ENCODE data around the gene C11orf24.
"Not testable (repeated sequence)": the region's sequence is repeated elsewhere in the genome, so short reads cannot be mapped to it uniquely, and the experiment has no call there.

Gene C11orf24

DNA sequence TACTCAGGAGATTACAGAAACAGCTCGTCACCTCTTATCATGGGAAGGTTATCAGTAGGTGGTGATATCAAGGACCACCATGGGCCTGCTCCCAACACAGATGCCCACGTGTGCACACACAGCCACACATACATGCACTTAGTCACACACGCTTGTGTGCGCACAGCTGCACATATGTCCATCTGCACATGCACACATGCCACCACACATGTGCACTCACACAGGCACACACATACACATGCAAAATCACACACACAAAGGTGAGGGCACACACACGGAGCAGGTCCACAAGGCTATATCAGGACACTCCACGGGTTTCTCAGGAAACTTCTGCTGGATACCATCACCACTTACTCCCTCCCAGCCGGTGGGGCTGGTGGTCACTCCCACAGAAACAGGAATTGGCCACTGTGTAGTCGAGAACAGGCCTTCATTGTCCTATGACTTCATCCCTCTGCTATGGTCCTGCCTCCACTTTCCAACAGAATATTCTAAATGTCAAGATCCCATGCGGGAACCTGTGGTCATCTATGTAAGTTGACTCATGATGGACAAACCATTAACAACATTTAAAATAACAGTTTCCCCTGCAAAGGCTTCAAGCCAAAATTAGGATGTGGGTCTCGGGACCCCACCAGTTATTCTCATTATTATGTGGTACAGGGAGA lies 2.2 kb downstream of the C11orf24 start:
- DNase-seq = no peak

DNA sequence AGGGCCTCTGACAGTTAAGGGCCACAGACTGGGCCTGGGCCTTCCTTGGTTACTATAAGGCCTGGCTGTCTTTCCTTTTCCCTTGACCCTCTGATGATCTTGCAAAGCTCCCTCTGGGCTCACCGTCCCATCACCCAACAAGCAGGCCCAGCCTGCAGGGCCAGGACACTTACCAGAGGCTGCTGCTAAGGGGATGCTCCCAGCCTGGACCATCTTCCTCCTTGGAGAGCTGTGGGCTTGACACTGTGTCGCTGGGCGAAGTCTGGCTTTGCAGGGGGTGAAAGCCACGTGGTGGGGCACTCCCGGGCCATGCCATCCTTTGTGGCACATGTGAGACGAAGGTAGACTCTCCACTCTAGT lies 3.9 kb downstream of the C11orf24 start:
- no peak for DNase-seq

DNA sequence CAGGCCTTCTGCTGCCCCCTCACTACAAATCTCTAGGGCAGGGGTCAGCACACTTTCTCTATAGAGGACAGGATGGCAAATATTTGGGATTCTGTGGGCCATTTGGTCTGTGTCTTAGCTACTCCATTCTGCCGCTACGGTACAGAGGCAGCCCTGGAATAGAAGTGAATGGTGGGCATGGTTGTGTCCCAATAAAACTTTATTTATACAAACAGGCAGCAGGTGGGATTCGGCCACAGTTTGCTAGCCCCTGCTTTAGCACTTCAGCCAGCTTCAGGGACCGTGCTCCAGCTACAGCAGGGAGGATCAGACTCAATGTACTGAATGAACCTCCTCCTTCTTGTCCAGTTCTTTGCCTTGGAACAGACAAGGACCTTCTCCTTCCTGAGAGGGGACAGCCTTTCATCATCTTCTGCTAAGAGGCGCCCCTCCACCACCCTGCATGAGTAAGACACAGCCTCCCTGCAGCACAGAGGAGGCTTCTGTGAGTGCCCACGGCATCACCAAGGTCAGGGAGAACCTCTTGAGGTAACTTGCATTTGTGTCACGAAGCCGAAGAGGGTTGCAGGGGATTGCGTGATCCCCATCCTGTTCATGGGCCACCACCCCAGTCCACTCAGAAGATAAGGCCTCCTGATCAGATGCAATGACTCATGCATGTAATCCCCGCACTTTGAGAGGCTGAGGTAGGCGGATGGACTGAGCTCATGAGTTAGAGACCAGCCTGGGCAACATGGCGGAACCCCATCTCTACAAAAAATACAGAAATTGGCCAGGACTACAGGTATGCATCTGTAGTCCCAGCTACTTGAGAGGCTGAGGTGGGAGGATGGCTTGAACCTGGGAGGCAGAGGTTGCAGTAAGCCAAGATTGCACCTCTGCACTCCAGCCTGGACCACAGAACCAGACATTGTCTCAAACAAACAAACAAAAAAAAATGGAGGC lies 4.6 kb downstream of the C11orf24 start:
- no peak for DNase-seq

DNA sequence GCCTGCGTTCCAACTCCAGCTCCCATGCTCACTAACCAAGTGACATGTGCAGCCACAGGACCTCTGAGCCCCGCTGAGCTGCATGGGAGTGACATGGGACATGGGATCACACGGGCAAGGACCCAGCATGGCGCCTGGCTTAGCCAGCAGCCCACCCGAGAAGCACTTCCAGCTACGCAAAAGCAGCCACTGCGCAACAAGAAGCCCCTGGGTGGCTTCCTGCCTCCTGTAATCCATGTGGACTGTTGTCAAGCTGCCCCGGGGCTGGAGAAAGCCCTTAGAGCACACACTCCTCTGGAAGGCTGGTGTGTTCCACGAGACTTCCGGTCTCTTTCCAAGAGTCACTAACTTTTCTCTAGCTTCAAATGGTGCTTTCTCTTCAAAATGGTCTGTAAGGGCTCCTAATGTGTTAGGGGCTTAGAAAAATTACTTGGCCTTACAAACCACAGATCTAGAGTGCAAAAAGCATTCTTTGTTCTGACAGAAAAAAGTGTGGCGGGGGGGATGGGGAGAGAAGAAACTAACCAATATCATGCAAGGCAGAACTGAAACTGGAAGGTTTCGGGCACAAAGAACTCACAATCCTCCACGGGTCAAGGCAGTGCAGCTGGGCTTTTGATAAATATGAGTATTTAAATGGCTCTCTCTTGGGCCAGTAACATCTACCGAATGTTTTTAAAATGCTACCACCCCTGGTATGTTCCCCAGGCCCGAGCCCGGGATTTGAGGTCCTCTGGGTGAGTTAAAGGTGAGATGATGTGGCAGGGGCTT lies 5.5 kb downstream of the C11orf24 start:
- DNase-seq = no peak

DNA sequence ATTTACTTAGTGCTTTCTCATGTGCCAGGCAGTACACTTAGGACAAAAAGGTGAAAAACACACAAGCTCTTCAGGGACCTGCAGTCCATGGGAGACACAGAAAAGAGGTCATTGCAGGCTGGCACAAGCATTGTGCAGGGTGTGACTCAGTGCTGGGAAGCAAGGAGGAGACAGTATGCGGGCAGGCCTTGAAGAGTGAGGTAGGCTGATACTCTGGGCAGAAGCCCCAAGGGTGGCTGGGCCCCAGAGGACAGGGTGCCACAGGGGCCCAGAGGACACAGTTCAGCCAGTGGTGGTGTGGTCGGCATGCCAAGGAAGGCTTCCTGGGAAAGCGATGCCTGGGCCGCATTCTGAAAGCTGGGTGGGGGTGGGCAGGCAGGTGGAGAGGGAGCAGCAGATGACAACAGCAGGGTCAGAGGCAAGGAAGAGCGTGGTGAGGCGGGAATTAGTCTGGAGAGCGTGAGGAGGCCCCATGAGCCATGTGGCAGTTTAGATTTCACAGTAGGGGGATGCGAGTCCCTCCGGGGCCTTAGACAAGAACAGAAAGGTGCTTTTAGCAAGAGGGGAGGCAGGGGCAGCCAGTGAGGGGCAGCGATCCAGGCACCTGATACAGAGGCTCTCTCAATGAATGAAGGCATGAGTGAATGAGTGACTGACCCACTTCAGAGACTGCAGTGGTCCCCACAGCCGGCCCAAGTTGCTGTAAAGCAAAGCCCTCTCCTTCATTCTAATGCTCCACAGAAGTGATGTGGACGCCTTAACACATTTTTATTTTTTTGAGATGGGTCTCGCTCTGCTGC lies 6.8 kb downstream of the C11orf24 start:
- no peak for DNase-seq

DNA sequence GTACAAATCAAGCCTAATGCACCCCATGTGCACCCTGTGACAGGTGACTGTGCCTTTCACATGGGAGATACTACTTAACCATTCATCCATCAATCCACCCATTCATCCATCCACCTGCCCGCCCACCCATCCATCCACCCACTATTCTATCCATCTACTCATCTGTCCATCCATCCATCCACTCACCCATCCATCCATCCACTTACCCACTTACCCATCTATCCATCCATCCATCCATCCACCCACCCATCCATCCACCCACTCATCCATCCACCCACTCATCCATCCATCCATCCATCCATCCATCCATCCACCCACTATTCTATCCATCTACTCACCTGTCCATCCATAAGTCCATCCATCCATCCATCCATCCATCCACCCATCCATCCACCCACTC lies 7.5 kb downstream of the C11orf24 start:
- no peak for DNase-seq

DNA sequence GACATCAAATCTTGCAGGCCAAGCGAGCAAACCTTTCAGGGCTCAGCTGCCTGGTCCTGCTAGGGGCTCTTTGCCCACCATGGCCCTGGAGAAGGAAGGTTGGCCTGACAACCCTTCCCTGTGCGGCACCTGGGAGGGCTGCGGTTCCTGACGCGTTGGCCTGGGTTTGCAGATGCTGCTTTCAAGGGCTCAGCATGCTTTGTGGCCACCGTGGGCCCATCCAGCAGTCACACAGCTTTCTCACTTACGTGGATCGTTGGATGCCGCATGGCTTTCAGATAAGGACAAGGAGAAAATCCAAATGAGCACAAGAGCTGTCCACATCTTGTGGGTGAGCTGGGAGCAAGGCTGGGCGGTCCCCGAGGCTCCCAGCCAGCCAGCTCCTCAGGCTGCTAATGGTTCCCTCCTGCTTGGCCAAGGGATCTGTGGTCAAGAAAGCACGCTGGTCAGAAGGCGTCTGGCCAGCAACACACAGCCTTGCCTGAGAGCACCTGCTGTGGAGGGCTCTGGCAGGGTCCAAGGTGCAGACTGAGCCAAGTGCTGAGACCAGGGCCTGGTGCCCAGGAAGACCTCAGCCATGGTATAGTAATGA lies 8.2 kb downstream of the C11orf24 start:
- DNase-seq = no peak

DNA sequence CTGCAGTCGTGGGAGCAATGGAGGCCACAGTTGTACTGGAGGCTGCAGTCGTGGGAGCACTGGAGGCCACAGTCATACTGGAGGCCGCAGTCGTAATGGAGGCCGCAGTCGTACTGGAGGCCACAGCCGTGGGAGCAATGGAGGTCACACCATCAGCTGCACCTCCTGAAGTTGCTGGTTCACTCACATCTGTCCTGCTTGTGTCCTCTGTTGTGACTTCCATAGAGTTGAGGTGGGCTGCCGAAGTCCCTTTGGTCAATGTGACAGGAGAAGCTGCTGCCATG lies 9.3 kb downstream of the C11orf24 start:
- DNase-seq = no peak

DNA sequence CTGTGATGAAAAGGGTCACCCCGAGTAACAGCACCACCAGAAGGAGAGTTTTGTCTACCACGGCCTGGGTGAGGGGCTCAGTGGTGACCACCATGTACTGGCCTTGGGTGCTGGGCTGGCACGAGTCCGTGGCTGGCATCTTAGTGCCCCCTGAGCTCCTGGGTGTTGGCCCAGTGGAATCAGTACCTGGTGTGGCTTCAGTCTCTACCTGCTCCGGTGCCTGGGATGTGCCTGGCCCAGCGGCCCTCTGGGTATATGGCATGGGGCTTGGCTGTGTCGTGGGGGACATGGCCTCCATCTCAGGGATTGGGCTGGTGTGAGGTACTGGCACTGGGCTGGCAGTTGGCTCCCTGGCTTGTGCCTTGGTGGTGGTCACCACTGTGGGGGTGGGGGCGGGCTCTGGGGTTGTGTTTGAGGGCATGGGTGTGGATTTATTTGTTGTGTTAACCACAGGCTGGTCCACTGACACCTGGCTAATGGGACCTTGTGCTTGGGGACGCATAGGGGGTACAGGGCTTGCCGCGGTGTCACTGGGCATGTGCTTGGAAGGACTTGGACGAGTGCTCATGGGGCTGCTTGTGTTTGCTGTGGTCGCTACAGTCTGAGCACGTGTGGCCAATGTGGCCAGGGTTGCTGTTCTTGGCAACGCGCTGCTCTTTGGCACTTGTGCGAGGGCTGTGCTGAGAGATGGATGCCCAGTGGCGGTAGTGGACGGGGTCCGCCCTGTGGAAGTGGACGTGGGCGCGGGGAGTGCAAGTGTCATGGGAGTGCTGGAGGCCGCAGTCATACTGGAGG lies 9.8 kb downstream of the C11orf24 start:
- no peak for DNase-seq

DNA sequence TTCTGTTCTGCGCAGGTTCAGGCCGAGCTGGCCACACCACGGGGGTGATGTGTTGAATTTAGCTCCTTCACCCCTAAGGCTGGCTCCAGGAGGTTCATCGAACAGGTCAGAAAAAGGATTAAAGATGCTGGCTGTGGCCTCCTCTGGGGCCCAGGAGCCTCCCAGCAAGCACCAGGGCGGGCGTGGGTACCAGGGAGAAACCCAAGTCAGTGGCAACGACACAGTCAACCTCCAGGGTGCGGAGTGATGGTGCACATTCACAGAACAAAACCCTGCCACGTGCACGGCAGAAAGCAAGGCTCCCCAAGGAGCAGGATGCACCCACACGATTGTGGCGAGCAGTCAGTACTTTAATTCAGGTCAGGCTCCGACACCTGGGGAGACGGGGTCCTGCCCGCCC lies 10.8 kb downstream of the C11orf24 start:
- no peak for DNase-seq

DNA sequence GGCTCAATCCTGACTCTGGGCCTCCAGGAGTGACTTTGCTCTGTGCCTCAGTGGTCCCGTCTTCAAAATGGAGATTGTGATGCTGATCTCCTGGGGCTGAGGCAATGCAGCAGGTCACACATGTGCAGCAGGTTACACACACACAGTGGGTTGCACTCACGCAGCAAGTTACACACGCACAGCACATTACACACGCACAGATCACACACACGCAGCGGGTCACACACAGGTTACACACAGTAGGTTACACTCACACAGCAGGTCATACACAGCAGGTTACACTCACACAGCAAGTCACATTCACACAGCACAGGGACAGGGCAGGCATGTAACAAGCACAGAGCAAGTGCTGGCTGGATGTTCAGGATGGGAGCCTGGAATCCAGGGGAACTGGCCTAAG lies 11.3 kb downstream of the C11orf24 start:
- no peak for DNase-seq

DNA sequence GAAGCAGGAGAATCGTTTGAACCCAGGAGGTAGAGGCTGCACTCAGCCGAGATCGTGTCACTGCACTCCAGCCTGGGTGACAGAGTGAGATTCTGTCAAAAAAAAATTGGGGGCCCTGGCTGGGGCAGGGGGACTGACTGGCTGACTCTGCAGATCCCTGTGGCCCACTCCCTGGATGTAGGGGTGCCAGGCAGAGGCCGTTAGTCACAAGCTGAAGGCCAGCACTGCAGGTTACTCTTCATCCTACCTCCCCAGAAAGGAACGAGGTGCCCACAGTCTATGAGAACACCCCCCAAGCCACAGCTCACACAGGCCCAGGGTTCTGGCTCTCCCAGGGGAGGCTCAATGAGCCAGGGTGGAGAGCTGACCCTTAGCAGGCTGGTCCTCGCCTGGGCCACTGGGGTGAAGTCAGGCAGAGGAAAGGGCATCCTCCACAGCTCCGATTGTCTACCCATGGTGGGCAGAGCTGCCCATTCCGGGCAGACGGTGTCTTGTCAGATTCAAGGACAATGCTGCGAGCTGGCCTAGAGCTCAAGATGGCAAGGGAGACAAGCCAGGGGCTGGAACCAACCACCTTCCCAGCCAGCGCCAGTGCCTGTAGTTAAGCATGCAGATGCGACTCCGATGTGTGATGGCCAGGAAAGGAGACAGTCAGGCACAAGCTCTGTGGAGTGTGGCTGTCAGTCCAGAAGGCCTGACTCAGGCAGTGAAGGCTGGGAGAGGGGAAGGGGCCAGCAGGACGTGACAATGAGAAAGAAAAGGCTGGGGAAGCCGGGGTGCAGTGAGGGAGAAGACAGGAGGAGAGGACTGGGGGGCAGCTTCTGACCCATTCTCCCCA lies 12.4 kb downstream of the C11orf24 start:
- no peak for DNase-seq

DNA sequence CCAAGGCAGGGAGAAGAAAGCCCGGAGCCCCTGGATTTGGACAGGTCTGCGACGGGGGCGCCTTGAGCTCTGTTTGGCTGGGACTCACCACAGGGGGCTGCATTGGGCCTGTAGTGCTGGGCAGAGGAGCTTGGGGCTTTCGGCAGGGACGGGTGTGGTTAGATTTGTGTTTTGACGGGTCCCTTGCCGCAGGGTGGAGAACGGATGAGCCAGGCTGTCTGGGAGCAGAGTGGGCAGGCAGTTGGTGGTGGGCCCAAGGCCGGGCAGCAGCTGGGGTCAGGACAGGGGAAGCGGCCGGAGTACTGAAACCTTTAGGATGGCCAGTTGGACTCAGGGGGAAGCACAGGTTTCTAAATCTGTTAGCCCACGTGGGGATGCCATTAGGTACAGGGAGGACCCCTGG lies 13.4 kb downstream of the C11orf24 start:
- no peak for DNase-seq

DNA sequence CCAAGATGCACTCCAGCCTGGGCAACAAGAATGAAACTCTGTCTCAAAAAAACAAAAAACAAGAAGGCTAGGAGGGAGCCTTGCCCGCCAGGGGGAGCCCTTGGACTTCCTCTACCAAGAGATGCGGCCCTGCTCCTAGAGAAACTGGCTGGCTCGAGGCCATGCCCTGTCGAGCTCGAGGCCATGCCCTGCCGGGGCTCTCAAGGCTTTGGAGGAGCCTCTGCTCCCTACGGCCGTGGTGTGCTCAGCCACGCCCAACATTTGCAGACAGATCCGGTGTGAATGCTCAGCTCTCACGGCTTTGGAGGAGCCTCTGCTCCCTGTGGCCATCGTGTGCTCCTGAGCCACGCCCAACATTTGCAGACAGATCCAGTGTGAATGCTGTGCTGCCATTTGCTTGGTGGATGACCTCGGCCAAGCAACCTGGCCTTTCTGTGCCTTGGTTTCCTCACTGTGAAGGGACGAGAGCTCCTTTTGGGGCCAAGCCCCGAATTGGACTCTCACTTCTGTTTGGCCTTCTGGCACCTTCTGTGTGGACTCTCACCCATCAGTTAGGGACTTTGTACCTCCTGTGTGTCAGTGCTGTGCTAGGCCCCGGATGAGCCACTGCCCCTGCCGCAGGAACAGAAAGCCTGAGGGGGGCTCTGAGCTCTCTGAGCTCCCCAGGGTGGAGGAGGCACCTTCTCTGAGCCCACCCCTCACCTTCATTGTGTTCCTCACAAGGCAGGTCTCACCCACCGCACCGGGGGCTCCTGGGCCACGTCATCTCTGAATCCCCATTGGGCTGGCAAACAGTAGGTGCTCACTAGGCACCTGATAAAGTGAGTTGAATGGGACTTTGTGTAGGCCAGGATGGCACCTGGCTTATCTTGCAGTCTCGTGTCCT lies 14.1 kb downstream of the C11orf24 start:
- peak; percentile 98 for DNase-seq

DNA sequence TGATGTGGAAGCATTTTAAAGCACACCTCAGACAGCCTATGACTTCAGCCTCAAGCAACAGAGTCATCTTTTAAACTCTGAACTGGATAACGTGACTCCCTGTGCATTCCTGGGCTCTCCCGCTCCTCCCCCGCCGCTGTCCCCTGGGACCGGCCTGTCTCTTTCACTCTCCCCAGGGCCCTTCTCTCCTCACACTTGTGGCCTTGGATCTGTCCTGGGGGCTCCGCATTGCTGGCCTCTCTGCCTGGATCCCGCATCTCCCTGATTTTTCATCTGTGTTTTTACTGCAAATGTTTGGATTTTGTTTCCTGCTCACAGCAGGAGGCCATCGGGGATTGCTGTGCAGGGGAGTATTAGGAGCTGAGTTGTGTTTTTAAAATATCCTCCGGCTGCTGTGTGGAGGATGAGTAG lies 15.4 kb downstream of the C11orf24 start:
- DNase-seq = no peak

DNA sequence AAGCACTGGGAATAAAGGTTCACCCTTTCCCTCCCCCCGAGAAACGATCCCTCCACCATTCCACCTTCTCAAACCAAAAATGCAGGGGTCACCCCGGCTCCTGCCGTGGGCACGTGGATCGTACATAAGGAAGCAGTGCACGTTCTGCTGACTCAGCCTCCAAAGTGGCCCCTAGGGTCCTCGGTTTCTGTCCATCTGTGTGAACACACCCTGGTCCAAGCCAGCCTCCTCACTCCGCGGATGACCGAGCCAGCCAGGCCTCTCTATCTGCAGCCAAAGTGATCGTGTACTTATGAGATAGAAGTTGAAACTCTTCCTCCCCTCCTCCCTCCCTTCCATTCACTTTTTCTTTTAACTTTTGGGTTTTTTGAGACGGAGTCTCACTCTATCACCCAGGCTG lies 16.2 kb downstream of the C11orf24 start:
- DNase-seq = no peak

DNA sequence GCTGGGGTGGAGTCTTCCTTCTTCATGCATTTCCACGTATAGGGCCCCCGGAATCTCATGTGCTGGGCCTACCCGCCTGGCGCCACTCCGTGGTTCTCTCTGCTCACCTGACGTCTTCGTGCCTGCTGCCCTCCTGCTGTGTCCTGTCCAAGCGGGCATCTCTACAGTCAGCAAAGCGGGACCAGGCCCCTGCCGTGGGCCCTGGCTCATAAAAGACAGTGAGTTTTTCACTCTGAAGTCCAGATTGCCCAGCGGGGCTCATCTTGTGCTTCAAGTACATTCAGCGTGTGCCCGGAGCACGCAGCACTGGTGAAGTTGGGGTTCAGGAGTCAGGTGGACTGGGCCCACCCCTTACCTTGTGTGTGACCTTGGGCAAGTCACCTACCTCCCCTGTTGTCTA lies 17.4 kb downstream of the C11orf24 start:
- DNase-seq = no peak

DNA sequence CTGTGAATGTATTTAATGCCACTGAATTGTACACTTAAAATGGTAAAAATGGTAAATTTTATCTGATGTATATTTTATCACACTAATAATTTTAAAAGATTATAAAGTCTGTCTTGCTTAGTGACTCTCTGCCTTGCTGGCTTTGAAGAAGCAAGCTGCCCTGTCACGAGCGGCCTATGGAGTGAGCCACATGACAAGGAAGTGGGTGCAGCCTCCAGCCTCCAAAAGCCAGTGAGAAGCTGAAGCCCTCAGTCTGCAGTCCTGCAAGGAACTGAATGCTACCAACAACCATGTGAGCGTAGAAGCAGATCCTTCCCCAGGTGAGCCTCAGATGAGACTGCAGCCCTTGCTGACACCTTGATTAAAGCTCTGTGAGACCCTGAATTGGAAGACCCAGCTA lies 20.0 kb downstream of the C11orf24 start:
- DNase-seq = no peak

DNA sequence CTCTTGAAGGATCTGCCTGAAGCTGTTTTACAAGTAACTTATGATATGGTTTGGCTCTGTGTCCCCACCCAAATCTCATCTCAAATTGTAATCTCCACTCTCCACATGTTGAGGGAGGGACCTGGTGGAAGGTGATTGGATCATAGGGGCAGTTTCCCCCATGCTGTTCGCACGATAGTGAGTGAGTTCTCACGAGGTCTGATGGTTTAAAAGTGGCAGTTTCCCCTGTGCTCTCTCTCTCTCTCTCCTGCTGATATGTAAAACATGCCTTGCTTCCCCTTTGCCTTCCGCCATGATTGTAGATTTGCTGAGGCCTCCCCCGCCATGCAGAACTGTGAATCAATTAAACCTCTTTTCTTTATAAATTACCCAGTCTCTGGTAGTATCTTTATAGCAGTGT lies 26.9 kb downstream of the C11orf24 start:
- not testable (repeated sequence) for DNase-seq

DNA sequence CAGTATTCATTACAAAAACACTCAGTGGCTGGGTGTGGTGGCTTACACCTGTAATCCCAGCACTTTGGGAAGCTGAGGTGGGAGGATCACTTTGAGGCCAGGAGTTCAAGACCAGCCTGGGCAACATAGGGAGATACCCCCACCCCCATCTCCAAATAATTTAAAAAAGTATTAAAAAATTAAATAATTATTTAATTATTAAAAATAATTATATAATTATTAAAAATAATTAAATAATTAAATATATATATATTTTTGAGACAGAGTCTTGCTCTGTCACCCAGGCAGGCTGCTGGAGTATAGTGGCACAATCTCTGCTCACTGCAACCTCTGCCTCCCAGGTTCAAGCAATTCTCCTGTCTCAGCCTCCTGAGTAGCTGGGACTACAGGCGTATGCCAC lies 27.9 kb downstream of the C11orf24 start:
- DNase-seq = not testable (repeated sequence)
